Kidney (tissue), 14 donors: ENCODE measurements around the gene FANCI. TPM values are rescaled to one million over a fixed set of nuclear protein-coding genes. Genes with fewer than 3 reads are reported as not detected.

Experiments
- DNase-seq, 5 donors: peaks; one replicate each; pipeline ENCODE4 v3.0.0-alpha.2; 2013 to 2020
- FAIRE-seq: peaks from 2 replicates; lab custom pipeline; 2012; peaks lifted over from hg19 to GRCh38; lab: Jason Lieb, UNC
- H3K27ac ChIP-seq, 2 donors: one replicate each; pipeline ENCODE4 v1.7.0; 2013; ENCODE audit warnings: low read depth in 2 of 2, low read length in 2 of 2, inconsistent platforms in 1 of 2
- H3K27me3 ChIP-seq: one replicate; pipeline ENCODE4 v1.7.1; 2013; ENCODE audit warnings: low read length, inconsistent platforms; ENCODE audit not compliant: control insufficient read depth, insufficient read depth
- H3K36me3 ChIP-seq, 3 donors: one replicate each; pipeline versions ENCODE4 v1.7.0 to v1.7.1; 2013; ENCODE audit warnings: low read length in 3 of 3, control low read depth in 1 of 3, inconsistent platforms in 1 of 3; ENCODE audit not compliant: insufficient read depth in 3 of 3, control insufficient read depth in 2 of 3
- H3K4me1 ChIP-seq, 3 donors: one replicate each; pipeline versions ENCODE4 v1.7.0 to v1.7.1; 2013; ENCODE audit warnings: low read length in 3 of 3, inconsistent platforms in 1 of 3, low read depth in 1 of 3; ENCODE audit not compliant: control insufficient read depth in 2 of 3, insufficient read depth in 2 of 3
- H3K4me3 ChIP-seq, 3 donors: one replicate each; pipeline versions ENCODE4 v1.7.0 to v1.8.1; 2013; ENCODE audit warnings: low read length in 3 of 3, control low read depth in 1 of 3, inconsistent platforms in 1 of 3
- H3K9ac ChIP-seq, 3 donors: one replicate each; pipeline versions ENCODE4 v1.7.0 to v1.7.1; 2013; ENCODE audit warnings: low read length in 3 of 3, control low read depth in 1 of 3, inconsistent platforms in 1 of 3
- H3K9me3 ChIP-seq, 3 donors: one replicate each; pipeline versions ENCODE4 v1.7.0 to v1.7.1; 2013; ENCODE audit warnings: low read length in 3 of 3, control low read depth in 1 of 3, inconsistent platforms in 1 of 3; ENCODE audit not compliant: control insufficient read depth in 2 of 3, insufficient read depth in 1 of 3
- intact Hi-C: fragments of 100-400 bp; cut with DNase I; formaldehyde crosslinking; loops from one replicate; pipeline ENCODE4 v1.11.1; 2022
- polyA plus RNA-seq: library from polyadenylated mRNA; stranded (reverse); fragments of 350-450 nt; fragmentation: Illumina TruSeq; extraction: RNeasy Lipid Tissue Mini Kit (QIAGEN cat#74804); gene quantifications from one replicate; pipeline ENCODE4 v1.2.3, GENCODE V29; 2014; ENCODE audit warnings: low read depth, low replicate concordance; ENCODE audit not compliant: insufficient read depth
- total RNA-seq: library from RNA; stranded (reverse); fragmentation: NEBNext Ultra II Directional; extraction: Animal tissue kit (Norgen Biotek cat#: 25700); gene quantifications from one replicate; pipeline ENCODE4 v1.2.1, GENCODE V29; 2021
- TF ChIP-seq, protein P1 (sequence below): IDR thresholded peaks from 3 replicates; pipeline ENCODE4 v1.5.1; 2012; ENCODE audit warnings: mild to moderate bottlenecking, moderate library complexity, borderline replicate concordance; ENCODE audit not compliant: insufficient read depth; ENCODE audit errors: extremely low read depth
- donor health status: control.
- donor health status: control.
- donor health status: control.
- donor health status: control.
- donor health status: control.
- donor health status: DM: yes; HTN: yes; CAD: no.
- donor health status: Normal renal cell carcinoma (clear cell type).

Gene FANCI
- total and polyA plus RNA-seq, 2 donors from 2014 or later = 2.4 to 6.6 TPM

GRCh38 chr15:89322822-89323221 lies 79.0 kb downstream of the FANCI start:
- Histone ChIP-seq H3K36me3 (peaks cover 9 to 96% (median 73%) of the 10 kb centered on the region in 3 donors), H3K4me1 (peaks cover 0 to 7% (median 0%) of the 10 kb centered on the region in 3 donors), H3K9ac (no peak overlapping the region), H3K27me3 (no peaks in the 10 kb centered on the region), H3K4me3 (no peak overlapping the region), H3K9me3 (no peaks in the 10 kb centered on the region), H3K27ac (no peak overlapping the region)
- TF ChIP-seq, protein P1, sequence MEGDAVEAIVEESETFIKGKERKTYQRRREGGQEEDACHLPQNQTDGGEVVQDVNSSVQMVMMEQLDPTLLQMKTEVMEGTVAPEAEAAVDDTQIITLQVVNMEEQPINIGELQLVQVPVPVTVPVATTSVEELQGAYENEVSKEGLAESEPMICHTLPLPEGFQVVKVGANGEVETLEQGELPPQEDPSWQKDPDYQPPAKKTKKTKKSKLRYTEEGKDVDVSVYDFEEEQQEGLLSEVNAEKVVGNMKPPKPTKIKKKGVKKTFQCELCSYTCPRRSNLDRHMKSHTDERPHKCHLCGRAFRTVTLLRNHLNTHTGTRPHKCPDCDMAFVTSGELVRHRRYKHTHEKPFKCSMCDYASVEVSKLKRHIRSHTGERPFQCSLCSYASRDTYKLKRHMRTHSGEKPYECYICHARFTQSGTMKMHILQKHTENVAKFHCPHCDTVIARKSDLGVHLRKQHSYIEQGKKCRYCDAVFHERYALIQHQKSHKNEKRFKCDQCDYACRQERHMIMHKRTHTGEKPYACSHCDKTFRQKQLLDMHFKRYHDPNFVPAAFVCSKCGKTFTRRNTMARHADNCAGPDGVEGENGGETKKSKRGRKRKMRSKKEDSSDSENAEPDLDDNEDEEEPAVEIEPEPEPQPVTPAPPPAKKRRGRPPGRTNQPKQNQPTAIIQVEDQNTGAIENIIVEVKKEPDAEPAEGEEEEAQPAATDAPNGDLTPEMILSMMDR = no peak
- intact Hi-C loops = no loop called here
- FAIRE-seq = no peak
- no peak for DNase-seq

- no peaks in the 10 kb centered on the region for H3K27me3 ChIP-seq
- no peak overlapping the region for H3K4me3 ChIP-seq
- intact Hi-C loops = no loop called here
- H3K9ac ChIP-seq = no peak overlapping the region
- H3K4me1 ChIP-seq = peaks cover 0 to 11% (median 0%) of the 10 kb centered on the region in 3 donors
- peaks cover 9 to 97% (median 77%) of the 10 kb centered on the region in 3 donors for H3K36me3 ChIP-seq
- no peak overlapping the region for H3K27ac ChIP-seq
- no peaks in the 10 kb centered on the region for H3K9me3 ChIP-seq
- FAIRE-seq (no peak), DNase-seq (no peak)
- TF ChIP-seq, protein P1 = no peak
These were observed 80.0 kb downstream of the FANCI start for GRCh38 chr15:89323825-89324224.

DNA sequence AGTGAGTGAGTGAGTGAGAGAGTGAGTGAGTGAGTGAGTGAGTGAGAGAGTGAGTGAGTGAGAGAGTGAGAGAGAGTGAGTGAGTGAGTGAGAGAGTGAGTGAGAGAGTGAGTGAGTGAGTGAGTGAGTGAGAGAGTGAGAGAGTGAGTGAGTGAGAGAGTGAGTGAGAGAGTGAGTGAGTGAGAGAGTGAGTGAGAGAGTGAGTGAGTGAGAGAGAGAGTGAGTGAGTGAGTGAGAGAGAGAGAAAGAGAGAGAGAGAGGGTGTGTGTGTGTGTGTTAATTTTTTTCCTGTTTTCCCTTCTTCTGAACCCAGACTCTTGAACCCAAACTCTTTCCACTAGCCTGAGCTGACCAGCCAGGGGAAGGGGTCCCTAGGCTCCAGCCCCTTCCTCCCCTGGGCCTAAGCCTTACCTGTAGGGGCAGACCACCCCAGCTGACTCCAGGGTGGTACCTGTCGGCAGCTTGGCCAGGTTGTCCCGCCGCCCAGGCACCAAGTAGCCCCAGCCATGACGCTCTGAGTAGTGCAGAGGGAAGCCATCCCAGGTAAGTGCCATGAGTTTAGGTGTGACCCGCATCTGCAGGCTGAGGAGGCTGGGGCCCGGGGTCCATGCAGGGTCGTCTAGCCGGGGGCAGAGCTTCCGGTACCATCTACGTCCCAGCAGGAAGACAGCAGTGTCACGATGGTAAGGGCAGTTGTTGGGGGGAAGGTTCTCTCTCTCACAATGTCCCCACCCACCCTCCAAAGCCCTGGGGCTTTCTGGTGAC lies 81.4 kb downstream of the FANCI start:
- Histone ChIP-seq H3K4me3 (no peak overlapping the region), H3K27ac (no peak overlapping the region), H3K36me3 (peaks cover 8 to 97% (median 76%) of the 10 kb centered on the region in 3 donors), H3K9ac (no peak overlapping the region), H3K9me3 (no peaks in the 10 kb centered on the region), H3K4me1 (peaks cover 0 to 11% (median 6%) of the 10 kb centered on the region in 3 donors), H3K27me3 (no peaks in the 10 kb centered on the region)
- FAIRE-seq (no peak), DNase-seq (no peak)
- TF ChIP-seq, protein P1 = no peak
- intact Hi-C loops = no loop called here
